Ishikawa (cell line): ENCODE results near the gene SLC43A1.

Experiments
- CEBPB ChIP-seq: IDR thresholded peaks from 2 replicates; pipeline ENCODE4 v1.6.1; 2012
- CREB1 ChIP-seq: IDR thresholded peaks from 2 replicates; pipeline ENCODE4 v1.6.1; 2012; ENCODE audit warnings: low read depth
- EGR1 ChIP-seq: IDR thresholded peaks from 2 replicates; pipeline ENCODE4 v1.6.1; 2012
- EP300 ChIP-seq: IDR thresholded peaks from 2 replicates; pipeline ENCODE4 v1.6.1; 2012; ENCODE audit warnings: borderline replicate concordance
- FOXM1 ChIP-seq: IDR thresholded peaks from 2 replicates; pipeline ENCODE4 v1.6.1; 2012; ENCODE audit warnings: low read depth, borderline replicate concordance
- NFIC ChIP-seq: IDR thresholded peaks from 2 replicates; pipeline ENCODE4 v1.6.1; 2012
- RAD21 ChIP-seq: IDR thresholded peaks from 2 replicates; pipeline ENCODE4 v1.6.1; 2012; ENCODE audit warnings: low read depth
- TAF1 ChIP-seq: IDR thresholded peaks from 2 replicates; pipeline ENCODE4 v1.6.1; 2012; ENCODE audit warnings: low read depth, mild to moderate bottlenecking
- TCF12 ChIP-seq: IDR thresholded peaks from 2 replicates; pipeline ENCODE4 v1.6.1; 2012; ENCODE audit warnings: low read depth
- TEAD4 ChIP-seq: IDR thresholded peaks from 2 replicates; pipeline ENCODE4 v1.6.1; 2012
- YY1 ChIP-seq: IDR thresholded peaks from 2 replicates; pipeline ENCODE4 v1.6.1; 2012; ENCODE audit warnings: low read depth
- ZBTB7A ChIP-seq: IDR thresholded peaks from 2 replicates; pipeline ENCODE4 v1.6.1; 2012; ENCODE audit warnings: low read depth
- TF ChIP-seq, protein P1 (sequence below): IDR thresholded peaks from 2 replicates; pipeline ENCODE4 v1.6.1; 2012; ENCODE audit warnings: low read depth, mild to moderate bottlenecking
- TF ChIP-seq, protein P2 (sequence below): IDR thresholded peaks from 2 replicates; pipeline ENCODE4 v1.6.1; 2012
- TF ChIP-seq, protein P3 (sequence below): IDR thresholded peaks from 2 replicates; pipeline ENCODE4 v1.6.1; 2012

The SLC43A1 gene

DNA sequence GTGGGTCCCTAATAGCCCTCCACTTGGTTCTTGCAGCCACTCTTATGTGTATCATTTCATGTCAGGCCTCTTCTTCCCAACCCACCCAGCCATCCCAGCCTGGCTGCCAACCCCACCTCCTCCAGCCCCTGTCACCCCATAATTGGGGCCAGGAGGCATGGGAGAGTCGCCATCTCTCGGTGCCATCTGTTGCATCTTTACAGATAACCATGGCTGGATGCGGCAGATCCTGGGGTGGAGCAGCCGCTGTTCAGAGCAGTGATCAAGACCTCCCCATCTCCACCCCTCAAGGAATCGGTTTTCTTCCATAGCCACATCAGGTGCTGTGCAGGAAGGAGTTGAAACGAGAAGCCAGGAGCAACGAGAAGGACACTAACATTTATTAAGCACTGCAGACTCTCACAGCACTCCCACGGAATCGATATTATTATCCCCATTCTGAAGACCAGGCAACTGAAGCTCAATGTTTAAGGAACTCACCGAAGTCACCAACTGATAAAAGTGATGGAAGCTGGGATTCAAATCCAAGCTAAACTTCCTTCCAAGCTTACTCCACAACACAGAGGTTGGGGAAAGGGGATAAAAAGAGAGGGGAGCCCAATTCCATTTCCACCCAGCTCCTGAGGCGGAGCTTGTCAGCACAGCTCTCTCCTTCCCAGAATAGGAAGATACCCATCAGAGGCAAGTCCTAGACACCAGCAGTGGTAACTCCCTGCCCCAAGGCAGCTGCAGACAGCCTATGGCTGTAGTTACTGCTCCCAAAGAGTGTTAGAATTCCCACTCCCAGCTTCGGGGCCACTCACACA is 2.7 kb downstream of the SLC43A1 start:
- TF ChIP-seq FOXM1 = no peak
- TF ChIP-seq, protein P1, sequence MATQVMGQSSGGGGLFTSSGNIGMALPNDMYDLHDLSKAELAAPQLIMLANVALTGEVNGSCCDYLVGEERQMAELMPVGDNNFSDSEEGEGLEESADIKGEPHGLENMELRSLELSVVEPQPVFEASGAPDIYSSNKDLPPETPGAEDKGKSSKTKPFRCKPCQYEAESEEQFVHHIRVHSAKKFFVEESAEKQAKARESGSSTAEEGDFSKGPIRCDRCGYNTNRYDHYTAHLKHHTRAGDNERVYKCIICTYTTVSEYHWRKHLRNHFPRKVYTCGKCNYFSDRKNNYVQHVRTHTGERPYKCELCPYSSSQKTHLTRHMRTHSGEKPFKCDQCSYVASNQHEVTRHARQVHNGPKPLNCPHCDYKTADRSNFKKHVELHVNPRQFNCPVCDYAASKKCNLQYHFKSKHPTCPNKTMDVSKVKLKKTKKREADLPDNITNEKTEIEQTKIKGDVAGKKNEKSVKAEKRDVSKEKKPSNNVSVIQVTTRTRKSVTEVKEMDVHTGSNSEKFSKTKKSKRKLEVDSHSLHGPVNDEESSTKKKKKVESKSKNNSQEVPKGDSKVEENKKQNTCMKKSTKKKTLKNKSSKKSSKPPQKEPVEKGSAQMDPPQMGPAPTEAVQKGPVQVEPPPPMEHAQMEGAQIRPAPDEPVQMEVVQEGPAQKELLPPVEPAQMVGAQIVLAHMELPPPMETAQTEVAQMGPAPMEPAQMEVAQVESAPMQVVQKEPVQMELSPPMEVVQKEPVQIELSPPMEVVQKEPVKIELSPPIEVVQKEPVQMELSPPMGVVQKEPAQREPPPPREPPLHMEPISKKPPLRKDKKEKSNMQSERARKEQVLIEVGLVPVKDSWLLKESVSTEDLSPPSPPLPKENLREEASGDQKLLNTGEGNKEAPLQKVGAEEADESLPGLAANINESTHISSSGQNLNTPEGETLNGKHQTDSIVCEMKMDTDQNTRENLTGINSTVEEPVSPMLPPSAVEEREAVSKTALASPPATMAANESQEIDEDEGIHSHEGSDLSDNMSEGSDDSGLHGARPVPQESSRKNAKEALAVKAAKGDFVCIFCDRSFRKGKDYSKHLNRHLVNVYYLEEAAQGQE = no peak
- no peak for TF ChIP-seq CREB1
- TF ChIP-seq CEBPB = no peak
- no peak for TF ChIP-seq NFIC
- TF ChIP-seq, protein P2, sequence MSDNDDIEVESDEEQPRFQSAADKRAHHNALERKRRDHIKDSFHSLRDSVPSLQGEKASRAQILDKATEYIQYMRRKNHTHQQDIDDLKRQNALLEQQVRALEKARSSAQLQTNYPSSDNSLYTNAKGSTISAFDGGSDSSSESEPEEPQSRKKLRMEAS = no peak
- no peak for TF ChIP-seq EGR1
- TF ChIP-seq TAF1 = no peak
- TF ChIP-seq ZBTB7A = no peak
- TF ChIP-seq TCF12 = no peak

DNA sequence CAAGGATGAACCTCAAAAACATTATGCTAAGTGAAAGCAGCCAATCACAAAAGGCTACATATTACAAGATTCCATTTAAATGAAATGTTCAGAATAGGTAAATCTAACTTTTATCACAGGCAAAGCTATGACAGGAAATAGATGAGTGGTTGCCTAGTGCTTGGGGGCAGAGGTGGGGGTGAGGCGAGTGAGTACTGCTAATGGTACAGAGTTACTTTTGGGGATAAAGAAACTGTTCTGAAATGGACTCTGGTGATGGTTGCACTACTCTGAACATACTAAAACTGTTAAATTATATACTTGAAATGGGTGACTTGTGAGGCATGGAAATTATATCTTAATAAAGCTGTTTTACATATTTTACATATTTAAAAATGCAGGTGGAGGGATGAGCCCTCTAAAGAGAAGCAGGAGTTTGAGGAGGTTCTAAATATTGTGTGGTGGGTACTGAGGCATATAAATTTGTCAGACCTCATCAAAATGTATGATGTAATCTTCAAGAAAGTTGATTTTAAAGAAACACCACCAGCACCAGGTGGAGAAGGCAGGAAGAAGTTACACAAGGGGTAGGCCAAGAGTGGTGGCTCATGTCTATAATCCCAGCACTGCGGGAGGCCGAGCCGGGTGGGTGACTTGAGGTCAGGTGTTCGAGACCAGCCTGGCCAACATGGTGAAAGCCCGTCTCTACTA is 3.6 kb downstream of the SLC43A1 start:
- TF ChIP-seq, protein P3, sequence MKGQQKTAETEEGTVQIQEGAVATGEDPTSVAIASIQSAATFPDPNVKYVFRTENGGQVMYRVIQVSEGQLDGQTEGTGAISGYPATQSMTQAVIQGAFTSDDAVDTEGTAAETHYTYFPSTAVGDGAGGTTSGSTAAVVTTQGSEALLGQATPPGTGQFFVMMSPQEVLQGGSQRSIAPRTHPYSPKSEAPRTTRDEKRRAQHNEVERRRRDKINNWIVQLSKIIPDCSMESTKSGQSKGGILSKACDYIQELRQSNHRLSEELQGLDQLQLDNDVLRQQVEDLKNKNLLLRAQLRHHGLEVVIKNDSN = no peak
- TF ChIP-seq YY1 (no peak), TAF1 (no peak), EP300 (no peak), EGR1 (no peak), TEAD4 (no peak), FOXM1 (no peak), RAD21 (no peak), ZBTB7A (no peak), CREB1 (no peak), NFIC (no peak), CEBPB (no peak), TCF12 (no peak)
- TF ChIP-seq, protein P1 = no peak
- TF ChIP-seq, protein P2 = no peak

DNA sequence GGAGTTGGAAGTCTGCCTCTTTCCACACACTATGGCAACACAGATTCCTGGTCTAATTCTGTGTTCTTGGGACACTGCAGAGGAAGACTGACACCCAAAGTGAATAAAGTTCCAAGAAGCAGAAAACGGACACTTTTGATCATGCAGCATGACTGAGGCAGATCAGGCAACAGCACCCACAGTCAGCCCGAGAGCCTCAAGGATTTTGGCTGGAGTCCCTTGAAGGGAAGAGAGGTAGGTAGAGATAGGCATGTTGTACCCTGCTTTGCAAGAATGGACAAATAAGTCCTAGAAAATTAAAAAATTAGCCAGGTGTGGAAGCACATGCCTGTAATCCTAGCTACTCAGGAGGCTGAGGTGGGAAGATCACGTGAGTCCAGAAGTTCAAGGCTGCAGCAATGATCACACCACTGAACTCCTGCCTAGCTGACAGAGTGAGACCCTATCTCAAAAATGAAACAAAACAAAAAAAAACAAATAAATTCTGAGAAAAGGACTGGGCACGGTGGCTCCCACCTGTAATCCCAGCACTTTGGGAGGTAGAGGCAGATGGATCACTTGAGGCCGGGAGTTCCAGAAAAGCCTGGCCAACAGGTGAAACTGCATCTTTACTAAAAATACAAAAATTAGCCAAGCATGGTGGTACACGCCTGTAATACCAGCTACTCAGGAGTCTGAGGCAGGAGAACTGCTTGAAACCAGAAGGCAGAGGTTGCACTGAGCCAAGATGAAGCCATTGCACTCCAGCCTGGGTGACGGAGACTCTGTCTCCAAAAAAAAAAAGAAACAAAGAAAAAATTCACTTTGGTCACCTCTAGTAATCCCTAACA is 6.9 kb downstream of the SLC43A1 start:
- TF ChIP-seq ZBTB7A = no peak
- no peak for TF ChIP-seq RAD21
- TF ChIP-seq TEAD4 = no peak
- TF ChIP-seq CEBPB = no peak
- TF ChIP-seq, protein P2 = no peak
- no peak for TF ChIP-seq TCF12
- no peak for TF ChIP-seq EGR1
- TF ChIP-seq, protein P1 = no peak
- TF ChIP-seq, protein P3 = no peak
